ENCODE results near the gene RNF157. TPM values are rescaled to one million over a fixed set of nuclear protein-coding genes. Genes with fewer than 3 reads are reported as not detected.

RNF157 gene
- total and polyA plus RNA-seq, 11 donors: 3.6 to 7.4 (median 5.2) TPM

DNA sequence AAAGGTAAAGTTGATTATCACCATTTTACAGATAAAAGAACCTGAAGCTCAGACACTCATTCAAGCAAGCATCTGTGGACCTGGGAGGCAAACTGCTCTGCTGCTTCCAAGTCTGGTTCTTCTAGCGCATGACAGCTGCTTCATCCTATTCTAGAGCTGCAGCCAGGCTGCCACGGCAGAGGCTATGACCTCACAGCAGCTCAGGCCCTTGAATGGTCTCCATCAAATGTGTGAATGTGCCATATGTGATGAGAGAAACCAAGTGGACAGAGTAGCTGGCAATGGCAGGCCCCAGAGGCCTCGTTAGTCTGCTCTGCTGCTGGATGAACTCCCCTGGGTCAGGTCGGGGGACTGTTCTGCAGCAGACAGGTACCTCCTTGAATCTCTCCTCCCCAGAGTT lies 68.6 kb downstream of the RNF157 start:
- Histone ChIP-seq H3K36me3 (no peaks in the 10 kb centered on the region), H3K27ac (no peak overlapping the region), H3K4me3 (no peak overlapping the region), H3K4me1 (no peaks in the 10 kb centered on the region), H3K9me3 (no peaks in the 10 kb centered on the region), H3K27me3 (no peaks in the 10 kb centered on the region)
- TF ChIP-seq POLR2A (IDR thresholded peaks at IDR 0.05): no peak
- TF ChIP-seq, protein P1, sequence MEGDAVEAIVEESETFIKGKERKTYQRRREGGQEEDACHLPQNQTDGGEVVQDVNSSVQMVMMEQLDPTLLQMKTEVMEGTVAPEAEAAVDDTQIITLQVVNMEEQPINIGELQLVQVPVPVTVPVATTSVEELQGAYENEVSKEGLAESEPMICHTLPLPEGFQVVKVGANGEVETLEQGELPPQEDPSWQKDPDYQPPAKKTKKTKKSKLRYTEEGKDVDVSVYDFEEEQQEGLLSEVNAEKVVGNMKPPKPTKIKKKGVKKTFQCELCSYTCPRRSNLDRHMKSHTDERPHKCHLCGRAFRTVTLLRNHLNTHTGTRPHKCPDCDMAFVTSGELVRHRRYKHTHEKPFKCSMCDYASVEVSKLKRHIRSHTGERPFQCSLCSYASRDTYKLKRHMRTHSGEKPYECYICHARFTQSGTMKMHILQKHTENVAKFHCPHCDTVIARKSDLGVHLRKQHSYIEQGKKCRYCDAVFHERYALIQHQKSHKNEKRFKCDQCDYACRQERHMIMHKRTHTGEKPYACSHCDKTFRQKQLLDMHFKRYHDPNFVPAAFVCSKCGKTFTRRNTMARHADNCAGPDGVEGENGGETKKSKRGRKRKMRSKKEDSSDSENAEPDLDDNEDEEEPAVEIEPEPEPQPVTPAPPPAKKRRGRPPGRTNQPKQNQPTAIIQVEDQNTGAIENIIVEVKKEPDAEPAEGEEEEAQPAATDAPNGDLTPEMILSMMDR (IDR thresholded peaks at IDR 0.05): no peak
- intact Hi-C loops (cut with DNase I): loop anchor here in 1 of 10 donors (10.0 kb wide), 1 partner anchor 157 kb away; no protein-coding TSS in a partner anchor
- ATAC-seq (no peak), DNase-seq (no peak)
- 81 to 85% (median 83%) methylated on average over 4 of the region's 4 CpGs for WGBS, 4 donors

DNA sequence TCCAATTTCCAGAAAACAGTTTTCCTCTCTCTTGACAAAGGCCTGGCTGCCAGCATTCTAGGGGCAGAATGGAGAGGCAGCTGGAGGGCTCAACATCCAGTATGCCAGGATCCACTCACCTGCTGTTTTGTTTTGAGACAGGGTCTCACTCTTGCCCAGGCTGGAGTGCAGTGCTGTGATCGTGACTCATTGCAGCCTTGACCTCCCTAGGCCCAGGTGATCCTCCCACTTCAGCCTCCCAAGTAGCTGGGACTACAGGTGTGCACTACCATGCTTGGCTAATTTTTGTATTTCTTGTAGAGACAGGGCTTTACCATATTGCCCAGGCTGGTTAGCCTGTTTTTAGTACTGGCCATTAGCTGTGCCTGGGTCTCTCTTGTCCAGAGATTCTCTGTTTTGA lies 70.2 kb downstream of the RNF157 start:
- TF ChIP-seq POLR2A (IDR thresholded peaks at IDR 0.05): no peak
- TF ChIP-seq, protein P1 (IDR thresholded peaks at IDR 0.05): no peak
- H3K4me1 ChIP-seq: no peaks in the 10 kb centered on the region
- H3K27ac ChIP-seq: no peak overlapping the region
- H3K36me3 ChIP-seq: no peaks in the 10 kb centered on the region
- 93 to 100% (median 99%) methylated on average over 1 of the region's 1 CpG for WGBS, 4 donors
- no peak for DNase-seq
- no peak for ATAC-seq
- intact Hi-C loops (cut with DNase I): loop anchor here in 1 of 10 donors (10.0 kb wide), 1 partner anchor 155 kb away; no protein-coding TSS in a partner anchor
- no peaks in the 10 kb centered on the region for H3K27me3 ChIP-seq
- H3K9me3 ChIP-seq: no peaks in the 10 kb centered on the region
- no peak overlapping the region for H3K4me3 ChIP-seq

DNA sequence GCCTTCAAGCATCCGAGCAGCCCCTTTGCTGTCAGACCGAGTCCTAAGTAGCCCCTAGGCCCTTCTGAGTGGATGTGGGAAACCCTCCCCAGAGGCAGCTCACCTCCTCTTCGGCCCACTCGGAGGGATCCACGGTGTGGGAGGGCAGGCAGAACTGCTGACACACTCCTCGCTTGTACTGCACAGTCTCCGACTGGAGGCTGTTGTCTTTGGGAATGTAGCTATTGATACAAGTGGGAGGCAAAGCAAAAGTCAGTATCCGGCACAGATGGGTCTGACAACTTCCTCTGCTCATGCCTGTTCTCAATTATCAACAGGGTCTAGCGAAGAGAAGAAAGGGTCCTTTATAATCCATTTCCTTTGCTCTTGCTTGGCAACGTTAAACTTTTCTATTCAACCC lies 73.4 kb downstream of the RNF157 start:
- intact Hi-C loops (cut with DNase I): no loop called here
- DNase-seq (peak in 1 of 5 donors; percentile 18), ATAC-seq (no peak)
- Histone ChIP-seq H3K27ac (no peak overlapping the region), H3K36me3 (no peaks in the 10 kb centered on the region), H3K4me1 (no peaks in the 10 kb centered on the region), H3K9me3 (no peaks in the 10 kb centered on the region), H3K27me3 (no peaks in the 10 kb centered on the region), H3K4me3 (no peak overlapping the region)
- TF ChIP-seq, protein P1 (IDR thresholded peaks at IDR 0.05): no peak
- no peak for TF ChIP-seq POLR2A (IDR thresholded peaks at IDR 0.05)
- WGBS, 4 donors: 78 to 85% (median 82%) methylated on average over 7 to 10 of the region's 10 CpGs

DNA sequence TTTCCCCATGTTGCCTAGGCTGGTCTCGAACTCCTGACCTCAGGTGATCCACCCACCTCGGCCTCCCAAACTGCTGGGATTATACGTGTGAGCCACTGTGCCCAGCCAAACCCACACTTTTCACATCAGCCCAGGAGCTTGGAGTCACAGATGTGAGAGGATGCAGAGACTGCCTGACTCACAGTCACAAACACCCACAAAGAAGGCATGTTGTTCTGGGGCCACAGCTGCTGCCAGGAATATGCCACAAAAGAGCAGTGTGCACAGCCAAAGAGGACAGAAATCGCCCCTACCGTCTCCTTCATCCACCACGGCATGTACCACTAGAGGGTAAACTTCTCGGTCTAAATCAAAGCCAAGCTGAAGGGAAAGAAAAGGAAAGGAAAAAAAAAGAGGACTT lies 74.1 kb downstream of the RNF157 start:
- Histone ChIP-seq H3K4me3 (no peak overlapping the region), H3K36me3 (peaks cover 0 to 2% (median 0%) of the 10 kb centered on the region in 9 donors), H3K4me1 (no peaks in the 10 kb centered on the region), H3K27ac (no peak overlapping the region), H3K27me3 (no peaks in the 10 kb centered on the region), H3K9me3 (no peaks in the 10 kb centered on the region)
- DNase-seq (no peak), ATAC-seq (no peak)
- TF ChIP-seq POLR2A (IDR thresholded peaks at IDR 0.05): no peak
- TF ChIP-seq, protein P1 (IDR thresholded peaks at IDR 0.05): no peak
- intact Hi-C loops (cut with DNase I): no loop called here
- WGBS, 4 donors: 86 to 96% (median 89%) methylated on average over 7 of the region's 7 CpGs

Data from heart left ventricle (tissue), 16 donors.